Measurements from ENCODE around the gene FBN3.
A peak's percentile ranks its signal among the peaks of the same experiment; 100 is the strongest.
"Not testable (repeated sequence)": the region's sequence is repeated elsewhere in the genome, so short reads cannot be mapped to it uniquely, and the experiment has no call there.

The FBN3 gene

GRCh38 chr19:8033287-8034177 is 115.9 kb downstream of the FBN3 start:
- H3K27ac Mint-ChIP-seq; intact Hi-C loops (cut with micrococcal nuclease); H3K9me3 Mint-ChIP-seq; H3K36me3 Mint-ChIP-seq (ENCODE audit: low read depth); H3K4me1 Mint-ChIP-seq (ENCODE audit: low read depth); H3K4me3 Mint-ChIP-seq: not testable (repeated sequence)
- H3K27me3 Mint-ChIP-seq: peaks cover 23% of the 10 kb centered on the region

DNA sequence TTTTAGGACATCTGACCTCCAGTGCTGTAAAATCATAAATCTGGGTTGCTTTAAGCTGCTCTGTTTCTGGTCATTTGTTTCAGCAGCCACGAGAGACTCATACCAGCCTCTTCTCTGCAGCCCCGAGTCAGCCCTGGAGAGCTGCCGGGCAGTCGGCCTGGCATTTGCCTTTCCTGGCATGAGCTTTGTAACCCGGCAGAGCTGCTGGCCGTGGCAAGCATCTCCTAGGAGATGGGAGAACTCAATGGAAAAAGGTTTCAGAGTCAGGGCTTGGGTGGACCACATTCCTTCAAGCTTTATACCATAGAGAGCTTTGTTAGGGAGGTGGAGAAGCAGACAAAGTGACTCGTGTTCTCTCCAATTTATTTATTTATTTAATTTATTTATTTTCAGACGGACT is 118.4 kb downstream of the FBN3 start:
- intact Hi-C loops (cut with micrococcal nuclease): no loop called here
- Mint-ChIP-seq H3K4me1 (ENCODE audit: low read depth) (peaks cover 5% of the 10 kb centered on the region), H3K36me3 (ENCODE audit: low read depth) (no peaks in the 10 kb centered on the region), H3K27ac (no peak overlapping the region), H3K9me3 (no peaks in the 10 kb centered on the region), H3K27me3 (peaks cover 16% of the 10 kb centered on the region), H3K4me3 (no peak overlapping the region)

DNA sequence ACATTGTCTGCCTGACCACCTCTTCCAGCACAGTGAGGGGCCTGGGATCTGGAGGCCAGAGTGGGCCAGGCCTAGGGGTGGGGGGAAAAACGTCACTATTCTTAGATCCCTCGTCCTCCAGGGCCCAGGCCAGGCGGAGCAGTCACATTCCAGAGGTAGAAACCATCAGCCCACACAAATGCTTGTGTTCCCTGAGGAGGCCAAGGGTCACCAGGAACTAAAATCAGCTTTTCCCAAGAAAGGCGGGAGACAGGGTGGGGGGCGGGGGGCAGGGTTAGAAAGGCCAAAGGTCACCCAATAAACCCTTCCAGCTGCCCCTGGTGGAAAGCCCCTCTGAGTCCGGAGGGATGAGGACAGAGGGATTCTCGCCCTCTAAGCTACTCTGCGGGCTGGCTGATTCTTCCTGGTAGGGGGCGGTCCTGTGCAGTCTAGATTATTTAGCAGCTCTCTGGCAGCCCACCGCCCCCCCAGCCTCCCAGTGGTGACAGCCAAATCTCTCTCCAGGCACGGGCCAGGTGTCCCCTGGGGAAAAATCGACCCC is 120.4 kb downstream of the FBN3 start:
- no peak overlapping the region for H3K4me3 Mint-ChIP-seq
- H3K27me3 Mint-ChIP-seq: peaks cover 15% of the 10 kb centered on the region
- H3K9me3 Mint-ChIP-seq: no peaks in the 10 kb centered on the region
- intact Hi-C loops (cut with micrococcal nuclease): no loop called here
- peaks cover 5% of the 10 kb centered on the region for H3K4me1 Mint-ChIP-seq (ENCODE audit: low read depth)
- no peaks in the 10 kb centered on the region for H3K36me3 Mint-ChIP-seq (ENCODE audit: low read depth)
- no peak overlapping the region for H3K27ac Mint-ChIP-seq

- H3K9me3 Mint-ChIP-seq: no peaks in the 10 kb centered on the region
- no peaks in the 10 kb centered on the region for H3K4me1 Mint-ChIP-seq (ENCODE audit: low read depth)
- H3K36me3 Mint-ChIP-seq (ENCODE audit: low read depth): no peaks in the 10 kb centered on the region
- H3K27me3 Mint-ChIP-seq: no peaks in the 10 kb centered on the region
- intact Hi-C loops (cut with micrococcal nuclease): no loop called here
- no peak overlapping the region for H3K27ac Mint-ChIP-seq
- H3K4me3 Mint-ChIP-seq: no peak overlapping the region
Measured at GRCh38 chr19:8025316-8025715, 124.1 kb downstream of the FBN3 start.

DNA sequence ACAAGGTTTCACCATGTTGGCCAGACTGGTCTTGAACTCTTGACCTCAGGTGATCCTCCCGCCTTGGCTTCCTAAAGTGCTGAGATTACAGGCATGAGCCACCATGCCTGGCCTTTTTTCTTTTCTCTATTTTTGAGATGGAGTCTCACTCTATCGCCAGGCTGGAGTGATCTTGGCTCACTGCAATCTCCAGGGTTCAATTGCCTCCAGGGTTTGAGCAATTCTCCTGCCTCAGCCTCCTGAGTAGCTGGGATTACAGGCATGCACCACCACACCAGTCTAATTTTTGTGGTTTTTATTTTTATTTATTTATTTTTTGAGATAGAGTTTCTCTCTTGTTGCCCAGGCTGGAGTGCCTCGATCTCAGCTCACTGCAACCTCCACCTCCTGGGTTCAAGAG is 125.1 kb downstream of the FBN3 start:
- H3K9me3 Mint-ChIP-seq; H3K4me3 Mint-ChIP-seq; H3K4me1 Mint-ChIP-seq (ENCODE audit: low read depth); intact Hi-C loops (cut with micrococcal nuclease); H3K27me3 Mint-ChIP-seq; H3K27ac Mint-ChIP-seq; H3K36me3 Mint-ChIP-seq (ENCODE audit: low read depth): not testable (repeated sequence)

- intact Hi-C loops (cut with micrococcal nuclease): no loop called here
- no peaks in the 10 kb centered on the region for H3K4me1 Mint-ChIP-seq (ENCODE audit: low read depth)
- no peak overlapping the region for H3K4me3 Mint-ChIP-seq
- no peaks in the 10 kb centered on the region for H3K9me3 Mint-ChIP-seq
- H3K36me3 Mint-ChIP-seq (ENCODE audit: low read depth): no peaks in the 10 kb centered on the region
- no peaks in the 10 kb centered on the region for H3K27me3 Mint-ChIP-seq
- H3K27ac Mint-ChIP-seq: no peak overlapping the region
Measured at GRCh38 chr19:8023371-8023770, 126.0 kb downstream of the FBN3 start.

DNA sequence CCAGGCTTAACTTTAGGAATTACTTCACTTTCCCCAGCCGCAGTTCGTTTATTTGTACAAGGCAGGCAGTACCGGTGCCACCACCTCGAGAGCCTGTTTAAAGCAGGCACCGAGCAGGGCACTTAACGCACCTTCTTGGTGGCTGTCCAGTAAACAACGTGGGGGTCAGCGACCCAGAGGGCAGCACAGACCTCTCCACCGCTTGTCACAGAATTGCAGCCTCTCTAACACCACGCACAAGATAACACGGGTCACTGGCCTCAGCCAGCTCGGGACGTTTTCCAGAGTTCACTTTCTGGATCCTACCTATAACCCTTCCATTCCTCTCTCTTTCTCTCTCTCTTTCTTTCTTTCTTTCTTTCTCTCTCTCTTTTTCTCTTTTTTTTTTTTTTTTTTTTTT is 127.1 kb downstream of the FBN3 start:
- Mint-ChIP-seq H3K4me3 (no peak overlapping the region), H3K4me1 (ENCODE audit: low read depth) (peaks cover 8% of the 10 kb centered on the region), H3K27me3 (no peaks in the 10 kb centered on the region), H3K9me3 (no peaks in the 10 kb centered on the region), H3K27ac (no peak overlapping the region), H3K36me3 (ENCODE audit: low read depth) (no peaks in the 10 kb centered on the region)
- intact Hi-C loops (cut with micrococcal nuclease): no loop called here

GRCh38 chr19:8021374-8021773 is 128.0 kb downstream of the FBN3 start:
- intact Hi-C loops (cut with micrococcal nuclease): no loop called here

DNA sequence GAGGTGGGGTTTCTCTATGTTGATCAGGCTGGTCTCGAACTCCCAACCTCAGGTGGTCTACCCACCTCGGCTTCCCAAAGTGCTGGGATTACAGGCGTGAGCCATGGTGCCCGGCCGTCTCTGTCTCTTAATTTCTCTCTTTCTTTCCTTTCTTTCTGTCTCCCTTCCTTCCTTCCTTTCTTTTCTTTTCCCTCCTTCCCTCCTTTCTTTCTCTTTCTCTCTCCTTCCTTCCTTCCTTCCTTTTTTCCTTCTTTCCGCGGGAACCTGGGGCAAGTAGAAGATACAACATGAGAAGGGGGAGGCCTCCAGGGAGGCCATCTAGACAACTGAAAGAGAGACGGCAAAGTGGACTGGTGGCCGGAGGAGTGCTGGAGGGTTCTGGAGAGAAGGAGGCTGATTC is 128.7 kb downstream of the FBN3 start:
- no peaks in the 10 kb centered on the region for H3K9me3 Mint-ChIP-seq
- no peak overlapping the region for H3K27ac Mint-ChIP-seq
- peaks cover 10% of the 10 kb centered on the region for H3K4me1 Mint-ChIP-seq (ENCODE audit: low read depth)
- intact Hi-C loops (cut with micrococcal nuclease): no loop called here
- H3K4me3 Mint-ChIP-seq: no peak overlapping the region
- no peaks in the 10 kb centered on the region for H3K36me3 Mint-ChIP-seq (ENCODE audit: low read depth)
- no peaks in the 10 kb centered on the region for H3K27me3 Mint-ChIP-seq

More at GRCh38 chr19:8021374-8021773, 128.0 kb downstream of the FBN3 start:
- no peaks in the 10 kb centered on the region for H3K27me3 Mint-ChIP-seq
- H3K36me3 Mint-ChIP-seq (ENCODE audit: low read depth): no peaks in the 10 kb centered on the region
- no peaks in the 10 kb centered on the region for H3K9me3 Mint-ChIP-seq
- no peak overlapping the region for H3K27ac Mint-ChIP-seq
- peaks cover 10% of the 10 kb centered on the region for H3K4me1 Mint-ChIP-seq (ENCODE audit: low read depth)
- no peak overlapping the region for H3K4me3 Mint-ChIP-seq

DNA sequence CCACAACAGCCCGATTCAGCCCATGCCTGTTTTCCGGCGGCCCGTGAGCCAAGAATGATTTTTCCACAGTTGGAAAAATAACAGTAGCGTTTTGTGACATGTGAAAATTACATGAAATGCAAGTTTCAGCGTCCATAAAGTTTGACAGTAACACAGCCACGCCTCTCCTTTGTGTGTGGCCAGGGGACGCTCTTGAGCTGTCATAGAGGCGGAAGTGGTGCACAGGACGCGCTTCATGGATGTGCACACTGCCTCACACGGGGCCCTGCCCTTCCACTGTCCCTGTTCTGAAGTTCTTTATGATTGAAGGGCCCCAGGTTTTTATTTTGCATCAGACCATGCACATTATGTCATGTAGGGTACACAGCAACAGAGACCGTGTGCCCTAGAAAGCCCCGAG is 131.6 kb downstream of the FBN3 start:
- no peak overlapping the region for H3K4me3 Mint-ChIP-seq
- H3K27ac Mint-ChIP-seq: peak overlapping the region; percentile 51
- no peaks in the 10 kb centered on the region for H3K9me3 Mint-ChIP-seq
- intact Hi-C loops (cut with micrococcal nuclease): loop anchor here (5.0 to 10.0 kb wide), 3 partner anchors 47 to 234 kb away; no protein-coding TSS in a partner anchor
- H3K4me1 Mint-ChIP-seq (ENCODE audit: low read depth): peaks cover 10% of the 10 kb centered on the region
- no peaks in the 10 kb centered on the region for H3K36me3 Mint-ChIP-seq (ENCODE audit: low read depth)
- no peaks in the 10 kb centered on the region for H3K27me3 Mint-ChIP-seq
